Ovary (tissue), 9 donors: ENCODE data around the gene DPEP2. TPM values are rescaled to one million over a fixed set of nuclear protein-coding genes. Genes with fewer than 3 reads are reported as not detected.
"Not testable (repeated sequence)": the region's sequence is repeated elsewhere in the genome, so short reads cannot be mapped to it uniquely, and the experiment has no call there.

Experiments used
- DNase-seq, 5 donors: peaks; one replicate each; pipeline ENCODE4 v3.0.0-alpha.2; 2019 to 2020
- H3K27ac ChIP-seq, 2 donors: fragments of 200-600 bp; one replicate each; pipeline versions ENCODE4 v1.5.1 to v1.8.0; 2019 to 2022
- H3K27me3 ChIP-seq: fragments of 200-600 bp; one replicate; pipeline ENCODE4 v1.8.0; 2022
- H3K36me3 ChIP-seq: fragments of 200-600 bp; sonication (generic); one replicate; pipeline ENCODE4 v1.5.1; 2019
- H3K4me1 ChIP-seq: one replicate; pipeline ENCODE4 v1.8.1; 2013; ENCODE audit warnings: mild to moderate bottlenecking, moderate library complexity; ENCODE audit not compliant: insufficient read depth
- H3K4me3 ChIP-seq: fragments of 200-600 bp; sonication (generic); one replicate; pipeline ENCODE4 v1.5.1; 2017
- H3K9me3 ChIP-seq, 2 donors: fragments of 200-600 bp in 1 of 2; sonication (generic) in 1 of 2; one replicate each; pipeline versions ENCODE4 v1.5.1 to v1.8.1; 2013 to 2019; ENCODE audit warnings: mild to moderate bottlenecking in 1 of 2, moderate library complexity in 1 of 2
- EP300 ChIP-seq: sonication (generic); formaldehyde crosslinking; IDR thresholded peaks from one replicate; pipeline ENCODE4 v1.6.1; 2017; ENCODE audit warnings: antibody characterized with exemption
- WGBS, 3 donors: extraction: QIAGEN DNeasy Blood & Tissue Kit in 1 of 3; methylation state at CpG; one replicate each; pipeline versions ENCODE4 v1.1.5 to v1.1.7; 2013 to 2017; 5-methylcytosine and 5-hydroxymethylcytosine counted together
- intact Hi-C, 4 donors: fragments of 100-400 bp; cut with DNase I; formaldehyde crosslinking; loops; one replicate each; pipeline versions ENCODE4 v1.11.0 to v1.15.1; 2022 to 2023
- polyA plus RNA-seq, 2 donors: library from polyadenylated mRNA; stranded (reverse); fragments of 200-250 nt in 1 of 2; fragments of 350-450 nt in 1 of 2; fragmentation: Illumina TruSeq in 1 of 2; extraction: RNeasy Lipid Tissue Mini Kit (QIAGEN cat#74804) in 1 of 2; gene quantifications; one replicate each; pipeline ENCODE4 v1.2.3, GENCODE V29; 2013 to 2014
- small RNA-seq: library from RNA; depleted of rRNA; stranded (forward); fragments of <200 nt; gene quantifications from one replicate; pipeline ENCODE3, GENCODE V24; 2016
- total RNA-seq, 7 donors: library from RNA; depleted of rRNA in 2 of 7; stranded (reverse); fragments of >200 nt in 2 of 7; fragmentation: NEBNext Ultra II Directional in 3 of 7; extraction: Animal tissue kit (Norgen Biotek cat#: 25700) in 3 of 7; gene quantifications; one replicate each; pipeline versions ENCODE4 v1.1.0 to v1.2.4, GENCODE V29; 2016 to 2023
- donor health status: DM: no; HTN: no; CAD: no; lungs with moderate emphysema.
- donor health status: DM: no; HTN: no; CAD: no.
- donor health status: Bipolar disorder and iron deficiency.
- donor health status: DM: yes; HTN: yes; CAD: no.
- donor health status: DM: no; HTN: no; CAD: no.
- donor health status: DM: yes; HTN: yes; CAD: no.

Gene DPEP2
- total and polyA plus RNA-seq, 9 donors = 0.33 to 3.1 (median 0.99) TPM; not detected in 2

GRCh38 chr16:67939507-67940445 lies 59.5 kb downstream of the DPEP2 start:
- no peak overlapping the region for H3K27ac ChIP-seq
- TF ChIP-seq EP300 = no peak
- intact Hi-C loops = loop anchor here in 1 of 4 donors (10.0 kb wide), 1 partner anchor 275 kb away; the partner anchor contains the start of genes ACD, C16orf86, ENKD1 and PARD6A
- H3K36me3 ChIP-seq = no peaks in the 10 kb centered on the region
- H3K4me3 ChIP-seq = no peak overlapping the region
- WGBS, 3 donors = 69 to 79% (median 73%) methylated on average over 33 of the region's 33 CpGs
- peaks cover 23% of the 10 kb centered on the region for H3K4me1 ChIP-seq
- no peaks in the 10 kb centered on the region for H3K27me3 ChIP-seq
- DNase-seq = peak; percentile 52 to 73 (median 61)
- no peaks in the 10 kb centered on the region for H3K9me3 ChIP-seq

- not testable (repeated sequence) for DNase-seq, H3K27me3 ChIP-seq, H3K9me3 ChIP-seq, H3K4me3 ChIP-seq, H3K27ac ChIP-seq, H3K36me3 ChIP-seq, H3K4me1 ChIP-seq
- WGBS, 3 donors = 86 to 92% (median 91%) methylated on average over 5 of the region's 5 CpGs
- intact Hi-C loops = loop anchor here in 1 of 4 donors (10.0 kb wide), 1 partner anchor 273 kb away; the partner anchor contains the start of genes ACD, C16orf86, ENKD1 and PARD6A
Measured at GRCh38 chr16:67937713-67938112, 61.6 kb downstream of the DPEP2 start.

Small RNAs within 50 kb of the gene (small RNA-seq; reads per million reads assigned to genes)
- gene RNU6-359P = not detected

Other genes starting within 250 kb of the DPEP2 start
- gene RANBP10, start 192.9 kb downstream of the DPEP2 start, total RNA-seq = 10 to 100 TPM in 6 of 7 donors, 1 to 10 TPM in 1; 8.3 to 19.6 (median 17.1) TPM
- gene RANBP10, start 192.9 kb downstream of the DPEP2 start, polyA plus RNA-seq = 10 to 100 TPM; 13.0 to 15.5 TPM
- 10 to 100 TPM in 1 of 7 donors, 1 to 10 TPM in 6; 2.4 to 13.1 (median 3.2) TPM for gene TSNAXIP1, start 192.6 kb downstream of the DPEP2 start, total RNA-seq
- 1 to 10 TPM; 2.7 to 3.7 TPM for gene TSNAXIP1, start 192.6 kb downstream of the DPEP2 start, polyA plus RNA-seq
- gene THAP11, start 157.2 kb downstream of the DPEP2 start, total RNA-seq = 10 to 100 TPM; 31.0 to 59.7 (median 46.6) TPM
- gene THAP11, start 157.2 kb downstream of the DPEP2 start, polyA plus RNA-seq = 10 to 100 TPM; 17.3 to 30.6 TPM
- 10 to 100 TPM; 35.9 to 98.1 (median 67.8) TPM for gene NUTF2, start 152.6 kb downstream of the DPEP2 start, total RNA-seq
- 100 to 1,000 TPM in 1 of 2 donors, 10 to 100 TPM in 1; 67.6 to 105 TPM for gene NUTF2, start 152.6 kb downstream of the DPEP2 start, polyA plus RNA-seq
- gene CENPT, start 151.8 kb downstream of the DPEP2 start, total RNA-seq = 10 to 100 TPM; 35.8 to 44.9 (median 42.0) TPM
- 10 to 100 TPM; 18.4 to 57.4 TPM for gene CENPT, start 151.8 kb downstream of the DPEP2 start, polyA plus RNA-seq
- 10 to 100 TPM; 34.7 to 65.3 (median 54.0) TPM for gene EDC4, start 126.4 kb downstream of the DPEP2 start, total RNA-seq
- 10 to 100 TPM; 29.8 to 37.9 TPM for gene EDC4, start 126.4 kb downstream of the DPEP2 start, polyA plus RNA-seq
- gene NRN1L, start 114.6 kb downstream of the DPEP2 start, total RNA-seq = 1 to 10 TPM in 6 of 7 donors, under 1 TPM in 1; 0.95 to 3.9 (median 2.5) TPM
- 1 to 10 TPM in 1 of 2 donors, not detected in 1; 4.7 TPM for gene NRN1L, start 114.6 kb downstream of the DPEP2 start, polyA plus RNA-seq
- gene PSKH1, start 106.2 kb downstream of the DPEP2 start, total RNA-seq = 10 to 100 TPM; 13.6 to 38.9 (median 31.6) TPM
- gene PSKH1, start 106.2 kb downstream of the DPEP2 start, polyA plus RNA-seq = 10 to 100 TPM in 1 of 2 donors, 1 to 10 TPM in 1; 9.6 to 26.6 TPM
- 1 to 10 TPM; 1.5 to 4.4 (median 2.5) TPM for gene CTRL, start 67.6 kb downstream of the DPEP2 start, total RNA-seq
- 1 to 10 TPM in 1 of 2 donors, under 1 TPM in 1; 0.35 to 2.5 TPM for gene CTRL, start 67.6 kb downstream of the DPEP2 start, polyA plus RNA-seq
- gene PSMB10, start 62.6 kb downstream of the DPEP2 start, total RNA-seq = 10 to 100 TPM; 26.2 to 64.4 (median 50.8) TPM
- gene PSMB10, start 62.6 kb downstream of the DPEP2 start, polyA plus RNA-seq = 10 to 100 TPM in 1 of 2 donors, 1 to 10 TPM in 1; 5.8 to 63.1 TPM
- gene LCAT, start 55.4 kb downstream of the DPEP2 start, total RNA-seq = 10 to 100 TPM; 10.5 to 31.2 (median 22.0) TPM
- 10 to 100 TPM in 1 of 2 donors, 1 to 10 TPM in 1; 7.5 to 15.0 TPM for gene LCAT, start 55.4 kb downstream of the DPEP2 start, polyA plus RNA-seq
- 10 to 100 TPM; 27.7 to 85.6 (median 56.5) TPM for gene SLC12A4, start 30.8 kb downstream of the DPEP2 start, total RNA-seq
- 10 to 100 TPM; 29.7 to 48.7 TPM for gene SLC12A4, start 30.8 kb downstream of the DPEP2 start, polyA plus RNA-seq
- under 1 TPM in 1 of 7 donors, not detected in 6; 0.23 TPM for gene DPEP3, start 19.0 kb downstream of the DPEP2 start, total RNA-seq
- under 1 TPM in 1 of 2 donors, not detected in 1; 0.05 TPM for gene DPEP3, start 19.0 kb downstream of the DPEP2 start, polyA plus RNA-seq
- not detected for gene DPEP2NB, start 16.4 kb upstream of the DPEP2 start, total RNA-seq
- gene DPEP2NB, start 16.4 kb upstream of the DPEP2 start, polyA plus RNA-seq = not detected
- gene DDX28, start 23.7 kb upstream of the DPEP2 start, total RNA-seq = 10 to 100 TPM in 3 of 7 donors, 1 to 10 TPM in 4; 6.8 to 14.0 (median 9.7) TPM
- gene DDX28, start 23.7 kb upstream of the DPEP2 start, polyA plus RNA-seq = 1 to 10 TPM; 9.2 to 9.3 TPM
- 10 to 100 TPM in 2 of 7 donors, 1 to 10 TPM in 5; 4.8 to 15.7 (median 8.5) TPM for gene DUS2, start 23.8 kb upstream of the DPEP2 start, total RNA-seq
- 1 to 10 TPM; 5.4 to 9.5 TPM for gene DUS2, start 23.8 kb upstream of the DPEP2 start, polyA plus RNA-seq
- gene NFATC3, start 85.9 kb upstream of the DPEP2 start, total RNA-seq = 10 to 100 TPM; 32.4 to 77.1 (median 48.2) TPM
- 10 to 100 TPM; 12.5 to 32.2 TPM for gene NFATC3, start 85.9 kb upstream of the DPEP2 start, polyA plus RNA-seq
- gene ESRP2, start 236.6 kb upstream of the DPEP2 start, total RNA-seq = 10 to 100 TPM in 1 of 7 donors, 1 to 10 TPM in 4, under 1 TPM in 2; 0.68 to 13.8 (median 2.1) TPM
- gene ESRP2, start 236.6 kb upstream of the DPEP2 start, polyA plus RNA-seq = under 1 TPM; 0.17 to 0.44 TPM
- gene PLA2G15, start 245.9 kb upstream of the DPEP2 start, total RNA-seq = 10 to 100 TPM in 3 of 7 donors, 1 to 10 TPM in 4; 7.7 to 18.4 (median 9.7) TPM
- 10 to 100 TPM in 1 of 2 donors, 1 to 10 TPM in 1; 7.3 to 12.4 TPM for gene PLA2G15, start 245.9 kb upstream of the DPEP2 start, polyA plus RNA-seq